GM12874 (cell line): ENCODE data around the gene PYCARD.

Source experiments
- CTCF ChIP-seq: IDR thresholded peaks from 2 replicates; pipeline ENCODE4 v1.5.1; 2011; ENCODE audit warnings: low read depth, mild to moderate bottlenecking, control low read depth, low read length, moderate library complexity; ENCODE audit not compliant: insufficient read depth

Gene PYCARD

GRCh38 chr16:31202414-31203375 lies at the start of gene PYCARD:
Gene PYCARD (minus strand): TSS chr16:31202760. CDS start chr16:31202690, 70 bp downstream.
- no peak for TF ChIP-seq CTCF

GRCh38 chr16:31251435-31251834 lies 48.9 kb upstream of the PYCARD start:
- no peak for TF ChIP-seq CTCF

DNA sequence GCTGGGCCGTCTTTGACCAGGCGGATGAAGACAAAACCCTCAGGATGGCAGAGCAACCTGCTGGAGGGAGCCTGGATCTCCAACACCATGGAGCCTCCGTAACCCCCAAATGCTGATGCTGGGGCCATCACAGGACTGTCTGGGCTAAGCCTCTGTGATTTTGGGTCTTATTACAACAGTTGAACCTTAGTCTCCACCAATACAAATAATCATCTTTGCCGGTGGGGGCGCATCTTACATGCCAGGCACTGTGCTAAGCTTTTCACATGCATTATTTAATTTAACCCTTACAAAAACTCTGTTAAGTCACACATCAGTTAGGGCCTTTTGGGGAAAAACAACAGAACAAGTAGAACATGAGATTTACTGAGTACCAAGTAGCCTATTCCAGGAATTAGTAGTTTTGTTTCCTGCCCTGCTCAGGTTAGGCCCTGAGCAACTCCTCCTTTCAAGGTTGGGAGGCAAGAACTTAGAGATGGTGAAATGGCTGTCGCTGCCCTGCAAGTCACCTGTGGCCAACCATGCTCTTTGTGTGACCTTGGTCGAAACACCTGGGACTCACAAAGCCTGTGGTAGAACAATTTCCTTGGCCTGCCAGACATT lies 48.3 kb upstream of the PYCARD start:
- no peak for TF ChIP-seq CTCF

DNA sequence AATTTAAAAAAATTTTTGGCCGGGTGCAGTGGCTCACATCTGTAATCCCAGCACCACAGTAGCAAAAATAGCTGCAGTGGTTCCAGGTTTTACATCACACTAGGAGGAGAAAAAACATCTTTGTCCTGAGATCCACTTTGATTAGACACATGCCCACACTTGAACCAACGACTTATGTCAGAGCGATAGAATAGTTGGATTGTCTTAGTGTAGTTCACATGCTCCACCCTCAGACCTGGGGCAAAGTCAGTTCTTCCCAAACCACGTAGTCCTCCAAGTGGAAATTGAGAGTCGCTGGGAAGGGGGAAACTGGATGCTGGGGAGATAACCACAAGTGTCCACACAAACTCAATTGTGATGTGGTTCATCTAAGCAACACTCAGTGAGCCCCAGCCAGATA lies 45.8 kb upstream of the PYCARD start:
- no peak for TF ChIP-seq CTCF

DNA sequence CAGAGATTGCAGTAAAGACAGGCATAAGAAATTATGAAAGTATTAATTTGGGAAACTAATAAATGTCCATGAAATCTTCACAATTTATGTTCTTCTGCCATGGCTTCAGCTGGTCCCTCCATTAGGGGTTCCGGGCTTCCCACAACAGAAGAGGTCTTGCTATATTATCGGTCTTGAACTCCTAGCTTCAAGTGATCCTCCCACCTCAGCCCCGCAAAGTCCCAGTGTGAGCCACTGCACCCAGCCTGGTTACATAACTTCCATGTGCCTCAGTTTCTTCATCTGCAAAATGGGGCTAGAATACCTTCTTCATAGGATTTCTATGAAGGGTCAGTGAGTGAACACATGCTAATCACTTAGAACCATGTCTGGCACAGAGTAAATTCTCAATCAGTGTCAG lies 43.7 kb upstream of the PYCARD start:
- TF ChIP-seq CTCF, result no peak

DNA sequence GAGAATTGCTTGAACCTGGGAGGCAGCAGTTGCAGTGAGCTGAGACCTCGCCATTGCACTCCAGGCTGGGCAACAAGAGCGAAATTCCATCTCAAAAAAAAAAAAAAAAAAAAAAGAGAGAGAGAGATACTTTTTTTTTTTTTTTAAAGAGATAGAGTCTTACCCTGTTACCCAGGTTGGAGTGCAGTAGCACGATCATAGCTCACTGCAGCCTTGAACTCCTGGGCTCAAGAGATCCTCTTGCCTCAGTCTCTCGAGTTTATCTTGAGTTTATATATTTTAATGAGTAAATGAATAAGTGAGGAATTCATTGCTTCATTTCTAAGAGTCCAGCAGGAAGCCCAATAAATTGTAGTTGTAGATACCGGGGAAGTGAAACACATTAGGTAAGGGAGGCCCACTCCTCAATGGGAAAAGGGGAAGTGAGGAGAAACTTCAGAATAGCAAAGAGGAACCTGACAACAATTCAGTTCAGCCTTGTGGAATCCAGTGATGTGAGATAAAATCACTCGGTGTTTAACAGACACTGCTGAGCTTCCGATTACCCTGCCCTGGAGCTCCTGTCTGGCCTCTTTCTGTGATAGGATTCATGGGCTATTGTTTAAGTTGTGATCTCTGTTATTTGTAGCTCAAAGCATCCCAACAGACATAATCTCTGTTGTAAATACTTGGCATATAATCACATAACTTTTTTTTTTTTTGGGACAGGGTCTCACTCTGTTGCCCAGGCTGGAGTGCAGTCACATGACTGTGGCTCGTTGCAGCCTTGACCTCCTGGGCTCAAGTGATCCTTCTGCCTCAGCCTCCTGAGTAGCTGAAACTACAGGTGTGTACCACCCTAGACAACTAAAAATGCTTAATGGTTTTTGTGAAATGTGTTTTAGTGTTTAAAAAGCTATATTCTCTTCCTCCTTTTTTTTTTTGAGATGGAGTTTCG lies 41.4 kb upstream of the PYCARD start:
- no peak for TF ChIP-seq CTCF

DNA sequence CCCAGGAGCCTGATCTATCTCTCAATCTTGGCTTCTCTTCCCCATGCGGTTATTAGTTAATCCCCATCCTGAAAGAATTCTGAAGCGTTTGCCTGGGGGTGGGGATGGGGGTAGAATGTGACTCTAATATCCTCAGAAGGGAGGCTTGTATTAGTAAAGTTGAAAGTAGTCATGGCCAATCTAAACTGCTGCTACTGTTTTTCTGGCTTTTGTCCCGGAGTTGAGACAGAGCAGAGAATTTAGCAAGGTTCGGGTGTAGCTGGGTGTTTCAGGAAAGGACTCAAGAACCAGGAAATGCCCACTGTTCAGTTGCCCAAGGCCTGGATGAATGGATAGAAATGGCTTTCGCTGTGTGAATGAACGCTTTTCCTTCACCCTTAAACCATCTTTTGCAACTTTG lies 39.6 kb upstream of the PYCARD start:
- TF ChIP-seq CTCF, result no peak
